Panc1 (cell line): ENCODE results near the gene SPRED2. TPM values are rescaled to one million over a fixed set of nuclear protein-coding genes. Genes with fewer than 3 reads are reported as not detected.
A peak's percentile ranks its signal among the peaks of the same experiment; 100 is the strongest.

Source experiments
- ATAC-seq: fragments of 200-7000 bp; cut with Tn5 transposase; 2 replicates; pipeline ENCODE4 v1.9.1; 2020; ENCODE audit warnings: mild to moderate bottlenecking, moderate library complexity
- BruUV-seq: library from RNA; stranded (reverse); fragments of 400-500 nt; replicated peaks from 2 replicates; lab custom pipeline; 2021; lab: Mats Ljungman, UMichigan
- CTCF ChIA-PET: fragments of 300-600 bp; sonication (Branson Sonifier 250); formaldehyde crosslinking; loops from one replicate; lab custom pipeline; 2022; ENCODE audit warnings: antibody characterized with exemption; lab: Charles Lee
- POLR2A ChIA-PET: fragments of 300-600 bp; sonication (Branson Sonifier 250); formaldehyde crosslinking; loops from one replicate; lab custom pipeline; 2022; ENCODE audit warnings: antibody characterized with exemption; lab: Charles Lee
- DNase-seq: peaks from one replicate; pipeline ENCODE4 v3.0.0-alpha.2; 2010; ENCODE audit warnings: low read depth, low spot score
- H3K27ac ChIP-seq: 2 replicates; pipeline ENCODE4 v1.5.1; 2011; ENCODE audit warnings: mild to moderate bottlenecking, low read length, inconsistent platforms
- H3K27me3 ChIP-seq: fragments of 200-500 bp; sonication (Bioruptor generic); 2 replicates; pipeline ENCODE4 v1.6.0; 2014; ENCODE audit warnings: low read length, inconsistent platforms; ENCODE audit not compliant: control insufficient read depth, insufficient read depth
- H3K36me3 ChIP-seq: fragments of 200-500 bp; sonication (Bioruptor generic); 2 replicates; pipeline ENCODE4 v1.5.1; 2014; ENCODE audit warnings: inconsistent platforms, mild to moderate bottlenecking, low read length, moderate library complexity; ENCODE audit not compliant: control insufficient read depth, insufficient read depth
- H3K4me1 ChIP-seq: 2 replicates; pipeline ENCODE4 v1.5.1; 2011; ENCODE audit warnings: inconsistent platforms, mild to moderate bottlenecking, low read length, moderate library complexity; ENCODE audit not compliant: control insufficient read depth, insufficient read depth
- H3K4me3 ChIP-seq, 2 experiments: 2 replicates each; pipeline ENCODE4 v1.5.1; 2011 to 2012; ENCODE audit warnings: low read depth in 2 of 2, low read length in 2 of 2, mild to moderate bottlenecking in 2 of 2, inconsistent platforms in 1 of 2, moderate library complexity in 1 of 2
- H3K9me3 ChIP-seq: fragments of 200-500 bp; sonication (Bioruptor generic); 2 replicates; pipeline ENCODE4 v1.5.1; 2014; ENCODE audit warnings: low read depth, mild to moderate bottlenecking, inconsistent platforms, low read length, moderate library complexity; ENCODE audit not compliant: control insufficient read depth, insufficient read depth
- POLR2AphosphoS5 ChIP-seq: IDR thresholded peaks from 2 replicates; pipeline ENCODE4 v1.6.1; 2012; ENCODE audit warnings: mild to moderate bottlenecking, low read depth, low read length, moderate library complexity
- REST ChIP-seq, 2 experiments: IDR thresholded peaks; 2 replicates each; pipeline ENCODE4 v1.6.1; 2011 to 2012; ENCODE audit warnings: low read depth in 2 of 2, control low read depth in 1 of 2, low read length in 1 of 2, mild to moderate bottlenecking in 1 of 2, moderate library complexity in 1 of 2; ENCODE audit not compliant: insufficient read depth in 1 of 2
- SIN3A ChIP-seq: IDR thresholded peaks from 2 replicates; pipeline ENCODE4 v1.6.1; 2012; ENCODE audit warnings: low read depth, mild to moderate bottlenecking, low read length, moderate library complexity, borderline replicate concordance; ENCODE audit not compliant: insufficient read depth
- TCF7L2 ChIP-seq: IDR thresholded peaks from 2 replicates; pipeline ENCODE4 v1.6.1; 2011; ENCODE audit warnings: mild to moderate bottlenecking, low read depth, low read length, inconsistent platforms
- in situ Hi-C: cut with HindIII; loops from 2 replicates; pipeline ENCODE4 v1.10.0; 2016; ENCODE audit warnings: low sequenced_read_pairs, low pct_unique_long_range_greater_than_20kb
- intact Hi-C: fragments of 100-400 bp; cut with micrococcal nuclease; formaldehyde crosslinking; loops from one replicate; pipeline ENCODE4 v1.10.0; 2022; ENCODE audit not compliant: unreplicated experiment
- total RNA-seq: library from RNA; stranded (reverse); gene quantifications from one replicate; pipeline ENCODE4 v1.2.1, GENCODE V29; 2021; ENCODE audit not compliant: unreplicated experiment
- TF ChIP-seq, protein P1 (sequence below): fragments of 450-650 bp; IDR thresholded peaks from 2 replicates; pipeline ENCODE4 v1.5.1; 2017; ENCODE audit warnings: mild to moderate bottlenecking

The SPRED2 gene
- total RNA-seq, 1 experiment from 2014 or later = 60.1 TPM

- no peak for ATAC-seq
- H3K4me3 ChIP-seq = no peak overlapping the region
- intact Hi-C loops = no loop called here
- TF ChIP-seq REST (IDR thresholded peaks at IDR 0.05; ENCODE audit: insufficient read depth in 1 of 2, low read depth in 2 of 2, low read length in 1 of 2) (no peak), SIN3A (no peak), TCF7L2 (no peak), POLR2AphosphoS5 (no peak)
- TF ChIP-seq, protein P1, sequence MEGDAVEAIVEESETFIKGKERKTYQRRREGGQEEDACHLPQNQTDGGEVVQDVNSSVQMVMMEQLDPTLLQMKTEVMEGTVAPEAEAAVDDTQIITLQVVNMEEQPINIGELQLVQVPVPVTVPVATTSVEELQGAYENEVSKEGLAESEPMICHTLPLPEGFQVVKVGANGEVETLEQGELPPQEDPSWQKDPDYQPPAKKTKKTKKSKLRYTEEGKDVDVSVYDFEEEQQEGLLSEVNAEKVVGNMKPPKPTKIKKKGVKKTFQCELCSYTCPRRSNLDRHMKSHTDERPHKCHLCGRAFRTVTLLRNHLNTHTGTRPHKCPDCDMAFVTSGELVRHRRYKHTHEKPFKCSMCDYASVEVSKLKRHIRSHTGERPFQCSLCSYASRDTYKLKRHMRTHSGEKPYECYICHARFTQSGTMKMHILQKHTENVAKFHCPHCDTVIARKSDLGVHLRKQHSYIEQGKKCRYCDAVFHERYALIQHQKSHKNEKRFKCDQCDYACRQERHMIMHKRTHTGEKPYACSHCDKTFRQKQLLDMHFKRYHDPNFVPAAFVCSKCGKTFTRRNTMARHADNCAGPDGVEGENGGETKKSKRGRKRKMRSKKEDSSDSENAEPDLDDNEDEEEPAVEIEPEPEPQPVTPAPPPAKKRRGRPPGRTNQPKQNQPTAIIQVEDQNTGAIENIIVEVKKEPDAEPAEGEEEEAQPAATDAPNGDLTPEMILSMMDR = no peak
- in situ Hi-C loops = no loop called here
- ChIA-PET POLR2A (no interaction called here), CTCF (interaction anchor here (0.6 kb wide), 1 partner anchor 117 kb away, joined by 3 read pairs; no protein-coding TSS in a partner anchor)
- H3K27me3 ChIP-seq = no peaks in the 10 kb centered on the region
- no peaks in the 10 kb centered on the region for H3K9me3 ChIP-seq
- BruUV-seq = no TSS peak
- peak overlapping the region; percentile 68 for H3K27ac ChIP-seq
- H3K4me1 ChIP-seq = peaks cover 85% of the 10 kb centered on the region
- no peaks in the 10 kb centered on the region; the same call in 1 of the 2 replicates for H3K36me3 ChIP-seq
- DNase-seq = no peak
Measured at GRCh38 chr2:65381607-65382051, 50.8 kb downstream of the SPRED2 start.

DNA sequence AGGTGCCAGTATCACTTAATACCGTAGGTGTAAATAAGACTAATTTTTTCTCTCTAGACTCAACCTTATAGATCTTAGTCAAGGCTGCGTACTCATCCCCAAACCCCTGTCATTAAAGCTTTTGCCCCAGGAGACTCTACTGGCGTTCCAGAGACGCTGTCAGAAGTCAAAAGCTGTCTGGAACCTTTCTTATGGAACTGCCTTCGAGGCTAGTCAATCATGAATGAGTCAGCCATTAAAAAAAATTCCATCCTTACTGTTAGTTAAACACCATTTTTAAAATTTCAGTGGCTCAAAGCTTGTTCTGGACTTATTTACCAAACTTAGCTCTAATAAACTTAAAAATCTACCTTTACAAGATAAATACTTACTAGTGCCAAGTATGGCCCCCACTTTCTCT, 52.1 kb downstream of the SPRED2 start:
- H3K9me3 ChIP-seq = no peaks in the 10 kb centered on the region
- intact Hi-C loops = no loop called here
- ChIA-PET CTCF (no interaction called here), POLR2A (interaction anchor here (0.6 kb wide), 1 partner anchor 20 kb away, joined by 3 read pairs; no protein-coding TSS in a partner anchor)
- no peaks in the 10 kb centered on the region; the same call in 1 of the 2 replicates for H3K36me3 ChIP-seq
- TF ChIP-seq, protein P1 = no peak
- TF ChIP-seq TCF7L2 = no peak
- TF ChIP-seq POLR2AphosphoS5 = no peak
- no peak for TF ChIP-seq REST (IDR thresholded peaks at IDR 0.05; ENCODE audit: insufficient read depth in 1 of 2, low read depth in 2 of 2, low read length in 1 of 2)
- TF ChIP-seq SIN3A = no peak
- H3K27me3 ChIP-seq = no peaks in the 10 kb centered on the region
- ATAC-seq (no peak), DNase-seq (no peak)
- H3K27ac ChIP-seq = peak overlapping the region; percentile 37; the same call in 1 of the 2 replicates
- no peak overlapping the region for H3K4me3 ChIP-seq
- in situ Hi-C loops = no loop called here
- H3K4me1 ChIP-seq = peaks cover 79% of the 10 kb centered on the region
- BruUV-seq = no TSS peak
